Endothelial cell of umbilical vein (primary cell): Measurements from ENCODE around the gene USP49. TPM values are rescaled to one million over a fixed set of nuclear protein-coding genes. Genes with fewer than 3 reads are reported as not detected.

Source experiments
- BruUV-seq: library from RNA; stranded (reverse); fragments of 400-500 nt; replicated peaks from 2 replicates; lab custom pipeline; 2021; lab: Mats Ljungman, UMichigan
- CTCF ChIA-PET: fragments of 300-600, 350-600 bp; sonication (Branson Sonifier 250); formaldehyde crosslinking; loops from one replicate; lab custom pipeline; 2021; ENCODE audit warnings: antibody characterized with exemption, inconsistent platforms; lab: Charles Lee
- POLR2A ChIA-PET: fragments of 300-600, 350-600 bp; sonication (Branson Sonifier 250); formaldehyde crosslinking; loops from one replicate; lab custom pipeline; 2021; ENCODE audit warnings: antibody characterized with exemption, inconsistent platforms; lab: Charles Lee
- DNase-seq: peaks from one replicate; pipeline ENCODE4 v3.0.0-alpha.2; 2011; ENCODE audit warnings: low read depth, low spot score
- FAIRE-seq: peaks from 2 replicates; lab custom pipeline; 2011; peaks lifted over from hg19 to GRCh38; lab: Jason Lieb, UNC
- H2AFZ ChIP-seq: 2 replicates; pipeline ENCODE4 v1.6.0; 2012; ENCODE audit warnings: low read depth, low read length, control low read depth, inconsistent platforms
- H3K27ac ChIP-seq: 2 replicates; pipeline ENCODE4 v1.5.1; 2011; ENCODE audit warnings: low read depth, mild to moderate bottlenecking, control low read depth, low read length, moderate library complexity; ENCODE audit not compliant: insufficient read depth
- H3K27me3 ChIP-seq, 2 experiments: 2 replicates each; pipeline versions ENCODE4 v1.6.0 to v1.6.1; 2011; ENCODE audit warnings: low read length in 2 of 2, mixed read lengths in 1 of 2; ENCODE audit not compliant: control insufficient read depth in 2 of 2, insufficient read depth in 2 of 2
- H3K36me3 ChIP-seq, 2 experiments: 2 replicates in 1 of 2; 3 replicates in 1 of 2; pipeline ENCODE4 v1.5.1; 2011; ENCODE audit warnings: low read length in 2 of 2, mild to moderate bottlenecking in 1 of 2, moderate library complexity in 1 of 2; ENCODE audit not compliant: control insufficient read depth in 2 of 2, insufficient read depth in 2 of 2; ENCODE audit errors: extremely low read depth in 1 of 2
- H3K4me1 ChIP-seq: 3 replicates; pipeline ENCODE4 v1.5.1; 2011; ENCODE audit warnings: mild to moderate bottlenecking, low read length; ENCODE audit not compliant: control insufficient read depth, insufficient read depth; ENCODE audit errors: extremely low read depth
- H3K4me2 ChIP-seq: 2 replicates; pipeline ENCODE4 v1.6.1; 2011; ENCODE audit warnings: low read length, control low read depth, mixed read lengths; ENCODE audit not compliant: insufficient read depth
- H3K4me3 ChIP-seq, 3 experiments: fragments of 200-600 bp in 1 of 3; sonication (generic), shearing (Covaris generic) in 1 of 3; replicated peaks in 1 of 3; 2 replicates each; pipeline ENCODE4 v1.5.1; 2011 to 2016; ENCODE audit warnings: control low read depth in 3 of 3, low read length in 3 of 3, mild to moderate bottlenecking in 2 of 3, inconsistent platforms in 1 of 3, low read depth in 1 of 3, moderate library complexity in 1 of 3; ENCODE audit not compliant: insufficient read depth in 1 of 3
- H3K79me2 ChIP-seq: 2 replicates; pipeline ENCODE4 v1.6.0; 2012; ENCODE audit warnings: low read length, inconsistent platforms; ENCODE audit not compliant: control insufficient read depth, insufficient read depth
- H3K9ac ChIP-seq: replicated peaks from 2 replicates; pipeline ENCODE3; 2011; ENCODE audit warnings: low read length, control low read depth; ENCODE audit not compliant: insufficient read depth; ENCODE audit errors: extremely low read depth
- H3K9me1 ChIP-seq: replicated peaks from 3 replicates; pipeline ENCODE4 v1.6.0; 2011; ENCODE audit warnings: mild to moderate bottlenecking, low read length; ENCODE audit not compliant: control insufficient read depth, insufficient read depth; ENCODE audit errors: extremely low read depth
- H3K9me3 ChIP-seq: replicated peaks from 2 replicates; pipeline ENCODE4 v1.5.1; 2012; ENCODE audit warnings: low read length, inconsistent platforms; ENCODE audit not compliant: control insufficient read depth, insufficient read depth
- H4K20me1 ChIP-seq: replicated peaks from 2 replicates; pipeline ENCODE3; 2011; ENCODE audit warnings: mild to moderate bottlenecking, low read length; ENCODE audit not compliant: control insufficient read depth, insufficient read depth; ENCODE audit errors: extremely low read depth
- CTCF ChIP-seq, 2 donors: IDR thresholded peaks; 1 replicate in 1 of 2; 2 replicates in 1 of 2; pipeline ENCODE4 v1.5.1; 2011; ENCODE audit warnings: low read length in 2 of 2, mild to moderate bottlenecking in 2 of 2, moderate library complexity in 2 of 2, control low read depth in 1 of 2, inconsistent platforms in 1 of 2, low read depth in 1 of 2; ENCODE audit not compliant: insufficient read depth in 1 of 2; ENCODE audit errors: extremely low read depth in 1 of 2
- EZH2 ChIP-seq: IDR thresholded peaks from 2 replicates; pipeline ENCODE4 v1.6.1; 2012; ENCODE audit warnings: borderline replicate concordance, low read depth, mild to moderate bottlenecking, moderate library complexity, low read length, inconsistent platforms; ENCODE audit not compliant: severe bottlenecking
- FOS ChIP-seq: IDR thresholded peaks from 2 replicates; pipeline ENCODE4 v1.6.1; 2011; ENCODE audit warnings: mild to moderate bottlenecking, low read length, moderate library complexity, borderline replicate concordance; ENCODE audit not compliant: insufficient read depth
- GATA2 ChIP-seq: IDR thresholded peaks from 2 replicates; pipeline ENCODE4 v1.7.0; 2011; ENCODE audit warnings: low read depth, mild to moderate bottlenecking, moderate library complexity, mixed read lengths, low read length; ENCODE audit not compliant: insufficient read length, insufficient read depth
- JUN ChIP-seq: IDR thresholded peaks from 2 replicates; pipeline ENCODE4 v1.6.1; 2011; ENCODE audit warnings: borderline replicate concordance, low read depth; ENCODE audit not compliant: insufficient read length, insufficient read depth
- MAX ChIP-seq: IDR thresholded peaks from 2 replicates; pipeline ENCODE4 v1.6.1; 2011; ENCODE audit not compliant: insufficient read depth, insufficient read length
- MYC ChIP-seq: IDR thresholded peaks from one replicate; pipeline ENCODE4 v1.6.1; 2011; ENCODE audit warnings: mild to moderate bottlenecking, low read depth, low read length
- POLR2A ChIP-seq: IDR thresholded peaks from 2 replicates; pipeline ENCODE4 v1.6.1; 2012; ENCODE audit warnings: low read depth, mild to moderate bottlenecking, control low read depth, low read length
- POLR2AphosphoS5 ChIP-seq: IDR thresholded peaks from 2 replicates; pipeline ENCODE4 v1.6.1; 2012; ENCODE audit warnings: low read depth, mild to moderate bottlenecking, control low read depth, low read length, moderate library complexity; ENCODE audit not compliant: insufficient read depth
- dilution Hi-C: fragments of 300-500 bp; cut with MboI; formaldehyde crosslinking; loops from one replicate; pipeline ENCODE4 v1.15.0; 2019; ENCODE audit warnings: low sequenced_read_pairs; ENCODE audit not compliant: extremely low pct_ligation_motif_present
- intact Hi-C: fragments of 100-400 bp; cut with micrococcal nuclease; formaldehyde crosslinking; loops from one replicate; pipeline ENCODE4 v1.10.0; 2022
- polyA plus RNA-seq, 4 experiments: library from polyadenylated mRNA; depleted of rRNA in 3 of 4; stranded (reverse) in 3 of 4; unstranded in 1 of 4; fragments of >200 nt; gene quantifications; 2 replicates each; pipeline versions ENCODE4 v1.2.1 to v1.2.3, GENCODE V29; 2011 to 2012; ENCODE audit warnings: missing spikeins in 1 of 4
- total RNA-seq: library from RNA; stranded (reverse); gene quantifications from 2 replicates; pipeline ENCODE4 v1.2.3, GENCODE V29; 2021

Gene USP49
- total and polyA plus RNA-seq, 2 donors (not counting 3 experiments of a cell fraction or from before 2014, with no cell fraction given), result 2.4 to 4.1 TPM

- CTCF ChIA-PET, result interaction anchor here (0.7 to 2.5 kb wide), 7 partner anchors 12 to 156 kb away, joined by 3 to 14 read pairs (median 6); partner anchors contain the start of genes BYSL, MED20 and TOMM6
- TF ChIP-seq POLR2A (no peak), CTCF (IDR thresholded peaks at IDR 0.05; ENCODE audit: extremely low read depth in 1 of 2, insufficient read depth in 1 of 2, low read depth in 1 of 2, low read length in 2 of 2) (no peak), POLR2AphosphoS5 (no peak), EZH2 (no peak), JUN (peak; percentile 16), GATA2 (no peak), MAX (no peak), MYC (no peak), FOS (peak; percentile 42)
- DNase-seq (peak; percentile 71), FAIRE-seq (no peak)
- H4K20me1 ChIP-seq, result no peaks in the 10 kb centered on the region
- peaks cover 34% of the 10 kb centered on the region for H3K4me1 ChIP-seq
- H3K27me3 ChIP-seq, result no peaks in the 10 kb centered on the region
- dilution Hi-C loops, result no loop called here
- intact Hi-C loops, result loop anchor here (5.0 kb wide), 1 partner anchor 85 kb away; no protein-coding TSS in a partner anchor
- peaks cover 2% of the 10 kb centered on the region in 2 experiments for H3K36me3 ChIP-seq
- peak overlapping the region; percentile 45 for H3K27ac ChIP-seq
- H3K79me2 ChIP-seq, result peaks cover 41% of the 10 kb centered on the region
- no peaks in the 10 kb centered on the region for H3K9me1 ChIP-seq
- BruUV-seq, result TSS peak; percentile 45
- peak overlapping the region; percentile 14 to 58 (median 56) for H3K4me3 ChIP-seq
- no peaks in the 10 kb centered on the region for H3K9me3 ChIP-seq
- POLR2A ChIA-PET, result interaction anchor here (0.6 to 0.8 kb wide), 2 partner anchors 33 to 47 kb away, joined by 3 to 4 read pairs; partner anchors contain the start of gene USP49
- peak overlapping the region; percentile 55 for H3K4me2 ChIP-seq
- peak overlapping the region; percentile 56 for H2AFZ ChIP-seq
- peak overlapping the region; percentile 36 for H3K9ac ChIP-seq
Observed at GRCh38 chr6:41942067-41942851, 47.1 kb upstream of the USP49 start.
